ENCODE measurements around the gene HDAC4. TPM values are rescaled to one million over a fixed set of nuclear protein-coding genes. Genes with fewer than 3 reads are reported as not detected.

HDAC4 gene
- total RNA-seq, 4 donors from 2014 or later, result 12.9 to 91.6 (median 39.8) TPM

- Histone ChIP-seq H3K4me3 (replicated peaks in 1 of 3) (peak overlapping the region; percentile 12 to 66 (median 34)), H3K36me3 (no peaks in the 10 kb centered on the region), H3K9me3 (no peaks in the 10 kb centered on the region), H3K4me1 (peaks cover 35 to 44% of the 10 kb centered on the region in 2 donors), H3K27me3 (no peaks in the 10 kb centered on the region), H3K27ac (peak overlapping the region in 2 of 3 donors; percentile 85 to 96)
- no peak for DNase-seq
- intact Hi-C loops (cut with DNase I), result loop anchor here (10.0 kb wide), 2 partner anchors 135 to 255 kb away; no protein-coding TSS in a partner anchor
- TF ChIP-seq CTCF (IDR thresholded peaks at IDR 0.05) (no peak), POLR2A (IDR thresholded peaks at IDR 0.05) (no peak)
- 1 to 4% methylated on average over 16 to 18 of the region's 87 CpGs for WGBS, 2 donors
Measured at GRCh38 chr2:239399921-239400595, 762 bp downstream of the HDAC4 start.

- Histone ChIP-seq H3K9me3 (no peaks in the 10 kb centered on the region), H3K4me3 (replicated peaks in 1 of 3) (peak overlapping the region; percentile 12 to 66 (median 34)), H3K27me3 (no peaks in the 10 kb centered on the region), H3K27ac (peak overlapping the region in 2 of 3 donors; percentile 85 to 96), H3K36me3 (no peaks in the 10 kb centered on the region), H3K4me1 (peaks cover 41 to 50% of the 10 kb centered on the region in 2 donors)
- DNase-seq, result peak; percentile 40 to 49
- 14 to 19% methylated on average over 8 of the region's 8 CpGs for WGBS, 2 donors
- intact Hi-C loops (cut with DNase I), result loop anchor here (10.0 kb wide), 1 partner anchor 255 kb away; no protein-coding TSS in a partner anchor
- TF ChIP-seq CTCF (IDR thresholded peaks at IDR 0.05) (no peak), POLR2A (IDR thresholded peaks at IDR 0.05) (no peak)
Measured at GRCh38 chr2:239399433-239399920, 1.3 kb downstream of the HDAC4 start.

DNA sequence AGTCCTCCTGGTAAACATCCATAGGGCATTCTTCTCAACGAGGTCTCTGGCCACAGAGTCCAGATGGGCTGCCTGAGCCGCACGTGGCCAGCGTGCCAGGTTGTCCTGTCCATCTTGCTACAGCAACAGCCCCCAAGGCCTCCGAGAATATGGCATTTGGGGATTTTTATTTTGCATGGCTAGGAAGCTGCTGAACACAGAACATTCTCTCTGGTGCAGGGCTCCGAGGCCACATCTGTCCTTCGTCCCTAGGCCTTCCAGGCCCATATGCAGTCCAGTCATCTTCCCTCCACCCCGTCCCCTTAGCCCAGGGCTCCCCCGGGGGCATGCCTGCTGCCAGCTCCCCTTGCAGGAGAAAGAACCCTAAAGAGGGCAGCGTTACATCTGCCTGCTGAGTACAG is 2.3 kb downstream of the HDAC4 start:
- TF ChIP-seq CTCF (IDR thresholded peaks at IDR 0.05) (no peak), POLR2A (IDR thresholded peaks at IDR 0.05) (no peak)
- peaks cover 48 to 59% of the 10 kb centered on the region in 2 donors for H3K4me1 ChIP-seq
- no peaks in the 10 kb centered on the region for H3K27me3 ChIP-seq
- WGBS, 2 donors, result 75 to 89% methylated on average over 10 of the region's 10 CpGs
- peak overlapping the region in 2 of 3 donors; percentile 85 to 96 for H3K27ac ChIP-seq
- intact Hi-C loops (cut with DNase I), result loop anchor here (10.0 kb wide), 1 partner anchor 254 kb away; no protein-coding TSS in a partner anchor
- H3K36me3 ChIP-seq, result no peaks in the 10 kb centered on the region
- no peak overlapping the region for H3K4me3 ChIP-seq (replicated peaks in 1 of 3)
- no peak for DNase-seq
- H3K9me3 ChIP-seq, result no peaks in the 10 kb centered on the region

- H3K9me3 ChIP-seq, result no peaks in the 10 kb centered on the region
- WGBS, 2 donors, result 91 to 95% methylated on average over 16 of the region's 16 CpGs
- H3K4me3 ChIP-seq (replicated peaks in 1 of 3), result no peak overlapping the region
Measured at GRCh38 chr2:239397931-239398471, 2.8 kb downstream of the HDAC4 start.

More at GRCh38 chr2:239397931-239398471, 2.8 kb downstream of the HDAC4 start:
- peak overlapping the region; percentile 85 to 96 (median 88) for H3K27ac ChIP-seq
- H3K36me3 ChIP-seq, result no peaks in the 10 kb centered on the region
- intact Hi-C loops (cut with DNase I), result loop anchor here (10.0 kb wide), 1 partner anchor 253 kb away; no protein-coding TSS in a partner anchor
- peaks cover 53 to 64% of the 10 kb centered on the region in 2 donors for H3K4me1 ChIP-seq
- DNase-seq, result no peak
- H3K27me3 ChIP-seq, result no peaks in the 10 kb centered on the region
- no peak for TF ChIP-seq POLR2A (IDR thresholded peaks at IDR 0.05)
- TF ChIP-seq CTCF (IDR thresholded peaks at IDR 0.05), result no peak
